Fibroblast of upper back skin (primary cell): ENCODE data around the gene SWT1.
"Not testable (repeated sequence)": the region's sequence is repeated elsewhere in the genome, so short reads cannot be mapped to it uniquely, and the experiment has no call there.

ENCODE experiments used
- DNase-seq: peaks from one replicate; pipeline ENCODE4 v3.0.0-alpha.2; 2013

Gene SWT1

GRCh38 chr1:185193756-185194155 is 36.8 kb downstream of the SWT1 start:
- no peak for DNase-seq

- not testable (repeated sequence) for DNase-seq
Observed at GRCh38 chr1:185198712-185199111, 41.7 kb downstream of the SWT1 start.

GRCh38 chr1:185200889-185201288 is 43.9 kb downstream of the SWT1 start:
- DNase-seq: no peak

- DNase-seq: no peak
Observed at GRCh38 chr1:185207170-185207569, 50.2 kb downstream of the SWT1 start.

- DNase-seq: no peak
Observed at GRCh38 chr1:185207980-185208602, 51.1 kb downstream of the SWT1 start.

- no peak for DNase-seq
Observed at GRCh38 chr1:185208626-185209180, 51.7 kb downstream of the SWT1 start.

GRCh38 chr1:185209357-185209756 is 52.4 kb downstream of the SWT1 start:
- not testable (repeated sequence) for DNase-seq

GRCh38 chr1:185213091-185213490 is 56.1 kb downstream of the SWT1 start:
- peak; percentile 50 for DNase-seq

- DNase-seq: no peak
Observed at GRCh38 chr1:185215911-185216310, 58.9 kb downstream of the SWT1 start.

GRCh38 chr1:185224132-185224531 is 67.2 kb downstream of the SWT1 start:
- DNase-seq: no peak

- no peak for DNase-seq
Observed at GRCh38 chr1:185227161-185227560, 70.2 kb downstream of the SWT1 start.

GRCh38 chr1:185228979-185229378 is 72.0 kb downstream of the SWT1 start:
- no peak for DNase-seq

- DNase-seq: no peak
Observed at GRCh38 chr1:185229981-185230380, 73.0 kb downstream of the SWT1 start.

- DNase-seq: no peak
Observed at GRCh38 chr1:185232874-185233273, 75.9 kb downstream of the SWT1 start.

GRCh38 chr1:185234183-185234582 is 77.2 kb downstream of the SWT1 start:
- not testable (repeated sequence) for DNase-seq

GRCh38 chr1:185237176-185237575 is 80.2 kb downstream of the SWT1 start:
- DNase-seq: not testable (repeated sequence)

GRCh38 chr1:185237661-185238060 is 80.7 kb downstream of the SWT1 start:
- DNase-seq: no peak

GRCh38 chr1:185238447-185238846 is 81.5 kb downstream of the SWT1 start:
- peak; percentile 10 for DNase-seq

- DNase-seq: no peak
Observed at GRCh38 chr1:185239861-185240260, 82.9 kb downstream of the SWT1 start.

- no peak for DNase-seq
Observed at GRCh38 chr1:185241127-185241526, 84.2 kb downstream of the SWT1 start.

- peak; percentile 79 for DNase-seq
Observed at GRCh38 chr1:185244015-185244747, 87.2 kb downstream of the SWT1 start.

- DNase-seq: no peak
Observed at GRCh38 chr1:185245466-185245865, 88.5 kb downstream of the SWT1 start.

GRCh38 chr1:185249563-185249962 is 92.6 kb downstream of the SWT1 start:
- DNase-seq: no peak

- no peak for DNase-seq
Observed at GRCh38 chr1:185250063-185250462, 93.1 kb downstream of the SWT1 start.
